Liver (tissue), 9 donors: ENCODE measurements around the gene GNG7. TPM values are rescaled to one million over a fixed set of nuclear protein-coding genes. Genes with fewer than 3 reads are reported as not detected.
"Not testable (repeated sequence)": the region's sequence is repeated elsewhere in the genome, so short reads cannot be mapped to it uniquely, and the experiment has no call there.

Source experiments
- DNase-seq: peaks from one replicate; pipeline ENCODE4 v3.0.0-alpha.2; 2017; ENCODE audit warnings: low spot score
- H3K27ac ChIP-seq, 2 donors: one replicate each; pipeline ENCODE4 v1.7.0; 2013; ENCODE audit warnings: inconsistent platforms in 2 of 2, low read length in 2 of 2, control low read depth in 1 of 2, low read depth in 1 of 2, mild to moderate bottlenecking in 1 of 2
- H3K27me3 ChIP-seq, 4 donors: one replicate each; pipeline versions ENCODE4 v1.6.1 to v1.7.0; 2013; ENCODE audit warnings: low read length in 3 of 4, inconsistent platforms in 1 of 4, mild to moderate bottlenecking in 1 of 4, moderate library complexity in 1 of 4; ENCODE audit not compliant: control insufficient read depth in 4 of 4, insufficient read depth in 4 of 4
- H3K36me3 ChIP-seq, 4 donors: one replicate each; pipeline versions ENCODE4 v1.6.1 to v1.7.0; 2013; ENCODE audit warnings: low read length in 3 of 4, mild to moderate bottlenecking in 3 of 4, low read depth in 1 of 4, moderate library complexity in 1 of 4; ENCODE audit not compliant: control insufficient read depth in 4 of 4, insufficient read depth in 3 of 4
- H3K4me1 ChIP-seq, 4 donors: one replicate each; pipeline versions ENCODE4 v1.6.1 to v1.7.0; 2013; ENCODE audit warnings: low read length in 3 of 4, mild to moderate bottlenecking in 3 of 4, moderate library complexity in 1 of 4; ENCODE audit not compliant: control insufficient read depth in 4 of 4, insufficient read depth in 4 of 4
- H3K4me3 ChIP-seq, 3 donors: one replicate each; pipeline versions ENCODE4 v1.6.1 to v1.7.0; 2013; ENCODE audit warnings: low read length in 3 of 3, control low read depth in 1 of 3, low read depth in 1 of 3, mild to moderate bottlenecking in 1 of 3
- H3K9ac ChIP-seq, 2 donors: one replicate each; pipeline ENCODE4 v1.7.0; 2013; ENCODE audit warnings: low read length in 2 of 2, mild to moderate bottlenecking in 2 of 2, moderate library complexity in 2 of 2, control low read depth in 1 of 2, low read depth in 1 of 2
- H3K9me3 ChIP-seq, 4 donors: one replicate each; pipeline versions ENCODE4 v1.6.1 to v1.7.0; 2013; ENCODE audit warnings: low read length in 3 of 4; ENCODE audit not compliant: control insufficient read depth in 4 of 4
- CTCF ChIP-seq: fragments of 150-350 bp; IDR thresholded peaks from 2 replicates; pipeline ENCODE4 v1.5.1; 2017; ENCODE audit warnings: improper control_type of control experiment, low read depth, low read length; ENCODE audit not compliant: missing input control
- EGR1 ChIP-seq, 2 donors: IDR thresholded peaks; 2 replicates each; pipeline ENCODE4 v1.6.1; 2016 to 2018; ENCODE audit warnings: antibody characterized with exemption in 2 of 2, low read depth in 2 of 2
- FOXA1 ChIP-seq: IDR thresholded peaks from 2 replicates; pipeline ENCODE4 v1.6.1; 2016; ENCODE audit warnings: antibody characterized with exemption
- FOXA2 ChIP-seq: IDR thresholded peaks from 2 replicates; pipeline ENCODE4 v1.6.1; 2016; ENCODE audit warnings: antibody characterized with exemption
- GABPA ChIP-seq, 2 donors: IDR thresholded peaks in 1 of 2; conservative IDR thresholded peaks in 1 of 2; 2 replicates each; pipeline ENCODE4 v1.6.1; 2016; ENCODE audit warnings: antibody characterized with exemption in 2 of 2, mild to moderate bottlenecking in 1 of 2, moderate library complexity in 1 of 2
- HNF4A ChIP-seq, 2 donors: conservative IDR thresholded peaks; 2 replicates each; pipeline ENCODE4 v1.6.1; 2016; ENCODE audit warnings: antibody characterized with exemption in 2 of 2, mild to moderate bottlenecking in 2 of 2
- HNF4G ChIP-seq: IDR thresholded peaks from 2 replicates; pipeline ENCODE4 v1.6.1; 2016; ENCODE audit warnings: antibody characterized with exemption
- JUND ChIP-seq, 2 donors: IDR thresholded peaks; 2 replicates each; pipeline ENCODE4 v1.6.1; 2016; ENCODE audit warnings: antibody characterized with exemption in 2 of 2
- MAX ChIP-seq: IDR thresholded peaks from 2 replicates; pipeline ENCODE4 v1.6.1; 2016; ENCODE audit warnings: antibody characterized with exemption
- NR2F2 ChIP-seq: IDR thresholded peaks from 2 replicates; pipeline ENCODE4 v1.6.1; 2016; ENCODE audit warnings: antibody characterized with exemption
- RAD21 ChIP-seq, 2 donors: IDR thresholded peaks; 2 replicates each; pipeline ENCODE4 v1.6.1; 2016; ENCODE audit warnings: antibody characterized with exemption in 2 of 2, mild to moderate bottlenecking in 2 of 2
- RXRA ChIP-seq, 2 donors: IDR thresholded peaks; 2 replicates each; pipeline ENCODE4 v1.6.1; 2017 to 2018; ENCODE audit warnings: antibody characterized with exemption in 2 of 2, mild to moderate bottlenecking in 1 of 2
- SP1 ChIP-seq: IDR thresholded peaks from 2 replicates; pipeline ENCODE4 v1.6.1; 2018; ENCODE audit warnings: antibody characterized with exemption, mild to moderate bottlenecking
- TAF1 ChIP-seq: conservative IDR thresholded peaks from 2 replicates; pipeline ENCODE4 v1.6.1; 2016; ENCODE audit warnings: antibody characterized with exemption, mild to moderate bottlenecking
- YY1 ChIP-seq: IDR thresholded peaks from 2 replicates; pipeline ENCODE4 v1.6.1; 2016; ENCODE audit warnings: antibody characterized with exemption, mild to moderate bottlenecking
- WGBS: extraction: QIAGEN DNeasy Blood & Tissue Kit; methylation state at CpG from one replicate; pipeline ENCODE4 v1.1.7; 2013; 5-methylcytosine and 5-hydroxymethylcytosine counted together
- polyA plus RNA-seq, 2 donors: library from polyadenylated mRNA; stranded (reverse) in 1 of 2; unstranded in 1 of 2; fragments of 200-250 nt in 1 of 2; fragments of >200 nt in 1 of 2; fragmentation: Nextera tagmentation in 1 of 2; extraction: Ambion mirVana in 1 of 2; gene quantifications; one replicate each; pipeline versions ENCODE4 v1.2.1 to v1.2.3, GENCODE V29; 2013 to 2015
- total RNA-seq, 2 donors: library from RNA; depleted of rRNA; stranded (reverse); fragments of >200 nt; gene quantifications; one replicate each; pipeline ENCODE4 v1.2.3, GENCODE V29; 2014
- TF ChIP-seq, protein P1 (sequence below): IDR thresholded peaks from 2 replicates; pipeline ENCODE4 v1.6.1; 2016; ENCODE audit warnings: antibody characterized with exemption
- TF ChIP-seq, protein P2 (sequence below): IDR thresholded peaks from 2 replicates; pipeline ENCODE4 v1.6.1; 2016; ENCODE audit warnings: antibody characterized with exemption
- donor health status: healthy.
- donor health status: healthy.
- donor health status: healthy.
- donor health status: healthy.
- donor health status: healthy.

GNG7 gene
- total and polyA plus RNA-seq, 4 donors: 0.75 to 1.9 (median 1.1) TPM

- DNase-seq, H3K4me1 ChIP-seq, H3K9ac ChIP-seq, H3K27me3 ChIP-seq, H3K4me3 ChIP-seq, H3K27ac ChIP-seq, H3K36me3 ChIP-seq: not testable (repeated sequence)
- H3K9me3 ChIP-seq: peaks cover 3 to 14% (median 6%) of the 10 kb centered on the region in 4 donors
- WGBS: 97% methylated on average over 3 of the region's 3 CpGs
Observed at GRCh38 chr19:2713170-2713569, 10.7 kb upstream of the GNG7 start.

DNA sequence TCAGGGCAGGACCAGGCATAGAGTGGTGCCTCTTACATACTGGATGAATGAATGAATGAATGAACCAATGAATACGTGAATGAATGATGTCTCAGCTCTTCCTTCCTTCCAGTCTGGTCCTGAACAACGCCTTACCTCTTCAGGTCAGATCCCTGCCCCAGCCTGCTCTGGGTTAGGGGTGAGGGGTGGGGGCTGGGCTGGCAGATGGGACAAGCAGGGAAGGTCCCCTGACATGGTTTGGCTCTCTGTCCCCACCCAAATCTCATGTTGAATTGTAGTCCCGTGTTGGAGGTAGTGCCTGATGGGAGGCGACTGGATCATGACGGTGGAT is 9.3 kb upstream of the GNG7 start:
- H3K27ac ChIP-seq: no peak overlapping the region

DNA sequence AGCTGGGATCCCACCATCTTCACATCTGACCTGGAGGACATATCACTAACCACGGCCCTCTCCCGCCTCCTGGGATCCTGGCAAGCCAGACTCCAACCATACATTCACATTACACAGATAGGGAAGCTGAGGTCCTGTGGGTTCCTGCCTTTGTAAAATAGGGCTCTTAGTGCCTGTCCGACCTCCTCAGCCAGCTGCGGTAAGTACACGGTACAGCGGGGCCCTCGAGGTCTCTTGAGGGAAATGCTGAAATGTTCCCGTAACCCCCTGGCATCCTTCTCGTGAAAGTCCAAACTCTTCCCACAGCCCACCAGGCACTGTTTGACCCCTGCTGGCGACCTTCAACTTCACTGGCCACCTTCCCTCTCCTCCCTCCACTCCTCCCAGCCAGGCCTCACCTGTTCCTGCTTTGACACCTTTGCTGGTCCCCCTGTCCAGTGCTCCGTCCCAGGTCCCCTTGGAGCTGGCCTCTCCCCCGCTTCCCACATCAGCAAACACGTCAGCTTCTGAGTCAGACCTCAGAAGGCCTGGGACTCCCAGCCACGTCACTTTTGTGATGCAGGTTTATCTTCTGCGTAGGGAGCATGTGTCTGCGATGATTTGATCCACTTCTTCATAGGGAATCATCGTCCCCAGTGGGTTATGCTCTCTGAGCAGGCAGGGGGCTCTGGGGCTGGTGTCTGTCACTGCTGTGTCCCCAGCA is 8.8 kb upstream of the GNG7 start:
- Histone ChIP-seq H3K9me3 (peaks cover 3 to 14% (median 6%) of the 10 kb centered on the region in 4 donors), H3K27ac (no peak overlapping the region), H3K36me3 (no peaks in the 10 kb centered on the region), H3K9ac (no peak overlapping the region), H3K27me3 (peaks cover 0 to 3% (median 0%) of the 10 kb centered on the region in 4 donors), H3K4me3 (no peak overlapping the region), H3K4me1 (no peaks in the 10 kb centered on the region)
- no peak for DNase-seq
- 74% methylated on average over 17 of the region's 17 CpGs for WGBS
- TF ChIP-seq HNF4G (no peak), RAD21 (IDR thresholded peaks at IDR 0.05) (no peak), GABPA (IDR thresholded peaks at IDR 0.05 in 1 of 2, conservative IDR thresholded peaks at IDR 0.05 in 1 of 2) (no peak), EGR1 (IDR thresholded peaks at IDR 0.05; ENCODE audit: low read depth in 2 of 2) (no peak), CTCF (no peak), NR2F2 (no peak), RXRA (IDR thresholded peaks at IDR 0.05) (no peak), JUND (IDR thresholded peaks at IDR 0.05) (no peak), MAX (no peak), YY1 (no peak), FOXA2 (no peak), HNF4A (conservative IDR thresholded peaks at IDR 0.05) (no peak)
- TF ChIP-seq, protein P1, sequence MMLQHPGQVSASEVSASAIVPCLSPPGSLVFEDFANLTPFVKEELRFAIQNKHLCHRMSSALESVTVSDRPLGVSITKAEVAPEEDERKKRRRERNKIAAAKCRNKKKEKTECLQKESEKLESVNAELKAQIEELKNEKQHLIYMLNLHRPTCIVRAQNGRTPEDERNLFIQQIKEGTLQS: no peak

More for the DNA sequence above, 9.3 kb upstream of the GNG7 start:
- Histone ChIP-seq H3K27me3 (peaks cover 0 to 3% (median 0%) of the 10 kb centered on the region in 4 donors), H3K4me1 (no peaks in the 10 kb centered on the region), H3K4me3 (no peak overlapping the region), H3K9me3 (peaks cover 3 to 14% (median 6%) of the 10 kb centered on the region in 4 donors), H3K36me3 (no peaks in the 10 kb centered on the region), H3K9ac (no peak overlapping the region)
- 71% methylated on average over 5 of the region's 5 CpGs for WGBS
- TF ChIP-seq HNF4A (conservative IDR thresholded peaks at IDR 0.05) (no peak), SP1 (no peak), TAF1 (no peak), FOXA1 (no peak), CTCF (no peak), JUND (IDR thresholded peaks at IDR 0.05) (no peak)
- TF ChIP-seq, protein P2, sequence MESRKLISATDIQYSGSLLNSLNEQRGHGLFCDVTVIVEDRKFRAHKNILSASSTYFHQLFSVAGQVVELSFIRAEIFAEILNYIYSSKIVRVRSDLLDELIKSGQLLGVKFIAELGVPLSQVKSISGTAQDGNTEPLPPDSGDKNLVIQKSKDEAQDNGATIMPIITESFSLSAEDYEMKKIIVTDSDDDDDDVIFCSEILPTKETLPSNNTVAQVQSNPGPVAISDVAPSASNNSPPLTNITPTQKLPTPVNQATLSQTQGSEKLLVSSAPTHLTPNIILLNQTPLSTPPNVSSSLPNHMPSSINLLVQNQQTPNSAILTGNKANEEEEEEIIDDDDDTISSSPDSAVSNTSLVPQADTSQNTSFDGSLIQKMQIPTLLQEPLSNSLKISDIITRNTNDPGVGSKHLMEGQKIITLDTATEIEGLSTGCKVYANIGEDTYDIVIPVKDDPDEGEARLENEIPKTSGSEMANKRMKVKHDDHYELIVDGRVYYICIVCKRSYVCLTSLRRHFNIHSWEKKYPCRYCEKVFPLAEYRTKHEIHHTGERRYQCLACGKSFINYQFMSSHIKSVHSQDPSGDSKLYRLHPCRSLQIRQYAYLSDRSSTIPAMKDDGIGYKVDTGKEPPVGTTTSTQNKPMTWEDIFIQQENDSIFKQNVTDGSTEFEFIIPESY: no peak
- TF ChIP-seq, protein P1: no peak
- no peak for DNase-seq
